ENCODE data around the gene MCFD2. TPM values are rescaled to one million over a fixed set of nuclear protein-coding genes. Genes with fewer than 3 reads are reported as not detected.
"Not testable (repeated sequence)": the region's sequence is repeated elsewhere in the genome, so short reads cannot be mapped to it uniquely, and the experiment has no call there.

MCFD2 gene
- polyA plus RNA-seq, 1 donor = 40.0 TPM

GRCh38 chr2:46902465-46902864 is 13.1 kb downstream of the MCFD2 start:
- DNase-seq (ENCODE audit: low read depth) = no peak

GRCh38 chr2:46901611-46902010 is 14.0 kb downstream of the MCFD2 start:
- no peak for DNase-seq (ENCODE audit: low read depth)

- no peak for DNase-seq (ENCODE audit: low read depth)
These were observed 15.2 kb downstream of the MCFD2 start for GRCh38 chr2:46900381-46900780.

GRCh38 chr2:46899053-46899452 is 16.6 kb downstream of the MCFD2 start:
- DNase-seq (ENCODE audit: low read depth) = no peak

GRCh38 chr2:46898024-46898423 is 17.6 kb downstream of the MCFD2 start:
- DNase-seq (ENCODE audit: low read depth) = no peak

- DNase-seq (ENCODE audit: low read depth) = no peak
These were observed 22.2 kb downstream of the MCFD2 start for GRCh38 chr2:46893269-46893939.

- no peak for DNase-seq (ENCODE audit: low read depth)
These were observed 23.6 kb downstream of the MCFD2 start for GRCh38 chr2:46891956-46892553.

- no peak for DNase-seq (ENCODE audit: low read depth)
These were observed 27.1 kb downstream of the MCFD2 start for GRCh38 chr2:46888421-46888952.

- no peak for DNase-seq (ENCODE audit: low read depth)
These were observed 28.3 kb downstream of the MCFD2 start for GRCh38 chr2:46887028-46887885.

GRCh38 chr2:46886268-46887027 is 29.2 kb downstream of the MCFD2 start:
- DNase-seq (ENCODE audit: low read depth) = no peak

GRCh38 chr2:46885376-46885775 is 30.2 kb downstream of the MCFD2 start:
- DNase-seq (ENCODE audit: low read depth) = no peak

- DNase-seq (ENCODE audit: low read depth) = no peak
These were observed 36.1 kb downstream of the MCFD2 start for GRCh38 chr2:46879511-46879910.

- no peak for DNase-seq (ENCODE audit: low read depth)
These were observed 36.7 kb downstream of the MCFD2 start for GRCh38 chr2:46878886-46879285.

- DNase-seq (ENCODE audit: low read depth) = no peak
These were observed 37.2 kb downstream of the MCFD2 start for GRCh38 chr2:46878240-46878877.

GRCh38 chr2:46877619-46878113 is 37.9 kb downstream of the MCFD2 start:
- DNase-seq (ENCODE audit: low read depth) = no peak

- no peak for DNase-seq (ENCODE audit: low read depth)
These were observed 38.7 kb downstream of the MCFD2 start for GRCh38 chr2:46876741-46877384.

GRCh38 chr2:46875962-46876689 is 39.5 kb downstream of the MCFD2 start:
- not testable (repeated sequence) for DNase-seq (ENCODE audit: low read depth)

GRCh38 chr2:46875226-46875899 is 40.2 kb downstream of the MCFD2 start:
- no peak for DNase-seq (ENCODE audit: low read depth)

GRCh38 chr2:46874236-46874929 is 41.2 kb downstream of the MCFD2 start:
- no peak for DNase-seq (ENCODE audit: low read depth)
